GM12865 (cell line): ENCODE measurements around the gene NAT14.

Experiments used
- DNase-seq: peaks from one replicate; pipeline ENCODE4 v3.0.0; 2010; ENCODE audit warnings: low read depth
- H3K4me3 ChIP-seq: 2 replicates; pipeline ENCODE4 v1.5.1; 2011; ENCODE audit warnings: mild to moderate bottlenecking, low read depth, low read length, control low read depth
- CTCF ChIP-seq: IDR thresholded peaks from 2 replicates; pipeline ENCODE4 v1.5.1; 2011; ENCODE audit warnings: low read length, control low read depth, low read depth, inconsistent platforms; ENCODE audit not compliant: insufficient read depth; ENCODE audit errors: missing control alignments

The NAT14 gene

GRCh38 chr19:55453511-55454260, 31.3 kb upstream of the NAT14 start:
- TF ChIP-seq CTCF = no peak
- DNase-seq = no peak
- H3K4me3 ChIP-seq = no peak overlapping the region

GRCh38 chr19:55454787-55455243, 30.2 kb upstream of the NAT14 start:
- peak; percentile 59 for DNase-seq
- TF ChIP-seq CTCF = peak; percentile 62
- no peak overlapping the region for H3K4me3 ChIP-seq

- no peak overlapping the region for H3K4me3 ChIP-seq
- no peak for TF ChIP-seq CTCF
- DNase-seq = no peak
These were observed 29.3 kb upstream of the NAT14 start for GRCh38 chr19:55455576-55456235.

DNA sequence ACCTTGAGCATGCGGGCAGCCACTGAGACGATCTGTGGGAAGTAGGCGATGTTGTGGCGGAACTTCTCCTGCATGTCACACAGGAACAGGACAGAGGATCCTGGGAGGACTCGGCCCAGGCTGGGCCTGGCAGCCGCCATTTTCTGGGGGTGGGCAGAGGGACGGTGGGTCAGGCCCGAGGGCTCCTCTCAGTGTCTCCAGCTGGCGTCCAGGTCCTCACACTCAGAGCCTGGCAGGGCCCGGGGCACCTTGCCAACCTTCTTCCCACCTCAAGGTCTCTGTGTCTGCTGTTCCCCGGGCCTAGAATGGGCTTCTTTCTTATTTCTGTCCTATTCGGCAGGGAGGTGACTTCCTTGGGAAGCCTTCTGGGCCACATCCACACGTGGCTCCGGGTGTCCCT, 28.6 kb upstream of the NAT14 start:
- no peak for TF ChIP-seq CTCF
- no peak for DNase-seq
- no peak overlapping the region for H3K4me3 ChIP-seq

GRCh38 chr19:55457683-55458457, 27.1 kb upstream of the NAT14 start:
- TF ChIP-seq CTCF = no peak
- H3K4me3 ChIP-seq = no peak overlapping the region
- no peak for DNase-seq

- no peak overlapping the region for H3K4me3 ChIP-seq
- no peak for DNase-seq
These were observed 25.4 kb upstream of the NAT14 start for GRCh38 chr19:55459551-55459949.

More at GRCh38 chr19:55459551-55459949, 25.4 kb upstream of the NAT14 start:
- no peak for TF ChIP-seq CTCF
